Upper lobe of left lung (tissue), 6 donors: Measurements from ENCODE around the gene ADCY3. TPM values are rescaled to one million over a fixed set of nuclear protein-coding genes. Genes with fewer than 3 reads are reported as not detected.

Source experiments
- ATAC-seq, 2 donors: fragments of 200-7000 bp; cut with Tn5 transposase; one replicate each; pipeline ENCODE4 v1.9.1; 2022; ENCODE audit warnings: mild to moderate bottlenecking in 2 of 2, moderate library complexity in 2 of 2; ENCODE audit not compliant: low FRiP score in 2 of 2
- DNase-seq, 2 donors: peaks; one replicate each; pipeline ENCODE4 v3.0.0-alpha.2; 2019 to 2020
- H3K27ac ChIP-seq, 4 donors: fragments of 200-600 bp; sonication (generic); one replicate each; pipeline ENCODE4 v1.5.1; 2016 to 2019
- H3K27me3 ChIP-seq, 4 donors: fragments of 200-600 bp; sonication (generic); one replicate each; pipeline ENCODE4 v1.5.1; 2017 to 2019
- H3K36me3 ChIP-seq, 4 donors: fragments of 200-600 bp; sonication (generic); one replicate each; pipeline ENCODE4 v1.5.1; 2016 to 2019
- H3K4me1 ChIP-seq, 4 donors: fragments of 200-600 bp; sonication (generic); one replicate each; pipeline ENCODE4 v1.5.1; 2018 to 2019
- H3K4me3 ChIP-seq, 4 donors: fragments of 200-600 bp; sonication (generic); one replicate each; pipeline ENCODE4 v1.5.1; 2017 to 2019; ENCODE audit warnings: mild to moderate bottlenecking in 2 of 4, moderate library complexity in 1 of 4
- H3K9me3 ChIP-seq, 4 donors: fragments of 200-600 bp; sonication (generic); one replicate each; pipeline ENCODE4 v1.5.1; 2018 to 2019
- CTCF ChIP-seq, 6 experiments: fragments of 450-650 bp in 4 of 6; fragments of 200-600 bp in 2 of 6; sonication (generic) in 2 of 6; IDR thresholded peaks; one replicate each; pipeline ENCODE4 v1.5.1; 2016 to 2019; ENCODE audit warnings: antibody characterized with exemption in 6 of 6
- EP300 ChIP-seq, 4 donors: sonication (generic); formaldehyde crosslinking; IDR thresholded peaks; one replicate each; pipeline ENCODE4 v1.5.1; 2017; ENCODE audit warnings: antibody characterized with exemption in 4 of 4, control low read depth in 2 of 4
- POLR2A ChIP-seq, 4 donors: fragments of 450-650 bp; IDR thresholded peaks; one replicate each; pipeline ENCODE4 v1.5.1; 2016 to 2017; ENCODE audit warnings: antibody characterized with exemption in 4 of 4, mild to moderate bottlenecking in 2 of 4
- POLR2AphosphoS5 ChIP-seq, 2 donors: sonication (generic); formaldehyde crosslinking; IDR thresholded peaks; one replicate each; pipeline ENCODE4 v1.5.1; 2017; ENCODE audit warnings: antibody characterized with exemption in 2 of 2
- WGBS, 2 donors: methylation state at CpG; one replicate each; pipeline ENCODE4 v1.1.5; 2017 to 2018; 5-methylcytosine and 5-hydroxymethylcytosine counted together
- total RNA-seq, 6 donors: library from RNA; depleted of rRNA in 4 of 6; stranded (reverse); fragments of >200 nt in 4 of 6; gene quantifications; one replicate each; pipeline versions ENCODE4 v1.1.0 to v1.2.1, GENCODE V29; 2016 to 2021
- donor health status: DM: no; HTN: no; CAD: no; lungs with moderate emphysema.
- donor health status: DM: no; HTN: yes; CAD: no; lungs with severe emphysema.

The ADCY3 gene
- total RNA-seq, 6 donors from 2014 or later = 17.5 to 83.5 (median 36.5) TPM

GRCh38 chr2:24898122-24899109 is 21.6 kb downstream of the ADCY3 start:
- Histone ChIP-seq H3K4me3 (no peak overlapping the region), H3K27me3 (no peaks in the 10 kb centered on the region), H3K27ac (no peak overlapping the region), H3K9me3 (peaks cover 0 to 14% (median 11%) of the 10 kb centered on the region in 4 donors), H3K36me3 (no peaks in the 10 kb centered on the region), H3K4me1 (peaks cover 0 to 6% (median 0%) of the 10 kb centered on the region in 4 donors)
- TF ChIP-seq POLR2AphosphoS5 (IDR thresholded peaks at IDR 0.05) (no peak), CTCF (IDR thresholded peaks at IDR 0.05) (no peak)
- DNase-seq (no peak), ATAC-seq (peak in 1 of 2 donors; percentile 54)
- 86 to 92% methylated on average over 26 to 30 of the region's 30 CpGs for WGBS, 2 donors

- peaks cover 0 to 6% (median 0%) of the 10 kb centered on the region in 4 donors for H3K4me1 ChIP-seq
- H3K36me3 ChIP-seq = no peaks in the 10 kb centered on the region
- ATAC-seq (no peak), DNase-seq (no peak)
- H3K27me3 ChIP-seq = no peaks in the 10 kb centered on the region
- H3K4me3 ChIP-seq = no peak overlapping the region
- no peak overlapping the region for H3K27ac ChIP-seq
- TF ChIP-seq EP300 (IDR thresholded peaks at IDR 0.05) (no peak), POLR2AphosphoS5 (IDR thresholded peaks at IDR 0.05) (no peak)
- WGBS, 2 donors = 94 to 98% methylated on average over 3 of the region's 3 CpGs
- H3K9me3 ChIP-seq = peaks cover 0 to 14% (median 11%) of the 10 kb centered on the region in 4 donors
Observed at GRCh38 chr2:24894750-24895149, 25.3 kb downstream of the ADCY3 start.

GRCh38 chr2:24893934-24894333 is 26.1 kb downstream of the ADCY3 start:
- DNase-seq (no peak), ATAC-seq (no peak)
- Histone ChIP-seq H3K4me3 (no peak overlapping the region), H3K27ac (no peak overlapping the region), H3K4me1 (peaks cover 0 to 6% (median 0%) of the 10 kb centered on the region in 4 donors), H3K36me3 (no peaks in the 10 kb centered on the region), H3K27me3 (no peaks in the 10 kb centered on the region), H3K9me3 (peaks cover 0 to 14% (median 11%) of the 10 kb centered on the region in 4 donors)
- TF ChIP-seq POLR2AphosphoS5 (IDR thresholded peaks at IDR 0.05) (no peak), CTCF (IDR thresholded peaks at IDR 0.05) (no peak), EP300 (IDR thresholded peaks at IDR 0.05) (no peak), POLR2A (IDR thresholded peaks at IDR 0.05) (no peak)
- 89 to 91% methylated on average over 3 of the region's 3 CpGs for WGBS, 2 donors

GRCh38 chr2:24892928-24893327 is 27.1 kb downstream of the ADCY3 start:
- Histone ChIP-seq H3K27ac (no peak overlapping the region), H3K27me3 (no peaks in the 10 kb centered on the region), H3K4me1 (no peaks in the 10 kb centered on the region), H3K36me3 (no peaks in the 10 kb centered on the region), H3K4me3 (no peak overlapping the region), H3K9me3 (peaks cover 0 to 14% (median 11%) of the 10 kb centered on the region in 4 donors)
- 95 to 100% methylated on average over 2 of the region's 2 CpGs for WGBS, 2 donors
- no peak for ATAC-seq
- TF ChIP-seq POLR2A (IDR thresholded peaks at IDR 0.05) = no peak
- TF ChIP-seq CTCF (IDR thresholded peaks at IDR 0.05) = no peak
- no peak for TF ChIP-seq POLR2AphosphoS5 (IDR thresholded peaks at IDR 0.05)
- TF ChIP-seq EP300 (IDR thresholded peaks at IDR 0.05) = no peak
- no peak for DNase-seq

GRCh38 chr2:24891201-24891600 is 28.8 kb downstream of the ADCY3 start:
- peaks cover 0 to 14% (median 11%) of the 10 kb centered on the region in 4 donors for H3K9me3 ChIP-seq

More at GRCh38 chr2:24891201-24891600, 28.8 kb downstream of the ADCY3 start:
- no peaks in the 10 kb centered on the region for H3K27me3 ChIP-seq
- no peak overlapping the region for H3K4me3 ChIP-seq
- TF ChIP-seq EP300 (IDR thresholded peaks at IDR 0.05) = no peak
- no peak for TF ChIP-seq CTCF (IDR thresholded peaks at IDR 0.05)
- no peak for TF ChIP-seq POLR2AphosphoS5 (IDR thresholded peaks at IDR 0.05)
- TF ChIP-seq POLR2A (IDR thresholded peaks at IDR 0.05) = no peak
- ATAC-seq (no peak), DNase-seq (no peak)
- WGBS, 2 donors = 94 to 96% methylated on average over 2 of the region's 2 CpGs
- peaks cover 0 to 8% (median 3%) of the 10 kb centered on the region in 4 donors for H3K4me1 ChIP-seq
- no peaks in the 10 kb centered on the region for H3K36me3 ChIP-seq
- H3K27ac ChIP-seq = no peak overlapping the region
